OCI-LY7 (cell line): ENCODE measurements around the gene TMIE.

Source experiments
- EZH2phosphoT487 ChIP-seq: fragments of 200-600 bp; sonication (generic); IDR thresholded peaks from 2 replicates; pipeline ENCODE4 v1.6.1; 2018; ENCODE audit warnings: low read depth, borderline replicate concordance, mild to moderate bottlenecking, mixed run types, antibody characterized with exemption, low read length, moderate library complexity, mixed read lengths
- TF ChIP-seq, protein P1 (sequence below): fragments of 200-600 bp; sonication (generic); conservative IDR thresholded peaks from 2 replicates; pipeline ENCODE4 v1.5.1; 2014; ENCODE audit warnings: mild to moderate bottlenecking, antibody characterized with exemption, low read length, moderate library complexity, mixed read lengths

DNA sequence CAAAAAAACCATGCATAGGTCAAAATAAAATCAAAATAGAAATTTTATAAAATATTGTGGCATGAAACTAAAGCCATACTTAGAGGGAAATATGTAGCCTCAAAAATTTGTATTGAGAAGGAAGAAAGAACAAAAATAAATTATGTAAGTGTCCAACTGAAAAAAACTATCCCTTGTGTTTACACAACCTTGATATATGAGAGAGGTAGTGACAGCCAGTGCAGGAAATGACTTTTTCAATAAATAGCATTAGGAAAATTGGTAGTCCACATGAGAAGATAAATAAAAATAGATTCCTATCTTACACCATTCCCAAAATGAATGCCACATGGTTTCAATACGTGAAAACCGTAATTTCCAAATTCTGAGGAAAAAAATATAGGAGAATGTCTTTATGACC, 29.6 kb downstream of the TMIE start:
- TF ChIP-seq, protein P1, sequence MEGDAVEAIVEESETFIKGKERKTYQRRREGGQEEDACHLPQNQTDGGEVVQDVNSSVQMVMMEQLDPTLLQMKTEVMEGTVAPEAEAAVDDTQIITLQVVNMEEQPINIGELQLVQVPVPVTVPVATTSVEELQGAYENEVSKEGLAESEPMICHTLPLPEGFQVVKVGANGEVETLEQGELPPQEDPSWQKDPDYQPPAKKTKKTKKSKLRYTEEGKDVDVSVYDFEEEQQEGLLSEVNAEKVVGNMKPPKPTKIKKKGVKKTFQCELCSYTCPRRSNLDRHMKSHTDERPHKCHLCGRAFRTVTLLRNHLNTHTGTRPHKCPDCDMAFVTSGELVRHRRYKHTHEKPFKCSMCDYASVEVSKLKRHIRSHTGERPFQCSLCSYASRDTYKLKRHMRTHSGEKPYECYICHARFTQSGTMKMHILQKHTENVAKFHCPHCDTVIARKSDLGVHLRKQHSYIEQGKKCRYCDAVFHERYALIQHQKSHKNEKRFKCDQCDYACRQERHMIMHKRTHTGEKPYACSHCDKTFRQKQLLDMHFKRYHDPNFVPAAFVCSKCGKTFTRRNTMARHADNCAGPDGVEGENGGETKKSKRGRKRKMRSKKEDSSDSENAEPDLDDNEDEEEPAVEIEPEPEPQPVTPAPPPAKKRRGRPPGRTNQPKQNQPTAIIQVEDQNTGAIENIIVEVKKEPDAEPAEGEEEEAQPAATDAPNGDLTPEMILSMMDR = no peak
- no peak for TF ChIP-seq EZH2phosphoT487
